Stimulated activated CD4-positive, alpha-beta T cell treated with anti-CD3 and anti-CD28 coated beads, Interleukin-15, amount 100 ng/mL, for 24 hours (primary cell): ENCODE results near the gene KRTAP2-3.
"Not testable (repeated sequence)": the region's sequence is repeated elsewhere in the genome, so short reads cannot be mapped to it uniquely, and the experiment has no call there.

Source experiments
- DNase-seq: peaks from one replicate; pipeline ENCODE4 v3.0.0-alpha.2; 2020

The KRTAP2-3 gene

DNA sequence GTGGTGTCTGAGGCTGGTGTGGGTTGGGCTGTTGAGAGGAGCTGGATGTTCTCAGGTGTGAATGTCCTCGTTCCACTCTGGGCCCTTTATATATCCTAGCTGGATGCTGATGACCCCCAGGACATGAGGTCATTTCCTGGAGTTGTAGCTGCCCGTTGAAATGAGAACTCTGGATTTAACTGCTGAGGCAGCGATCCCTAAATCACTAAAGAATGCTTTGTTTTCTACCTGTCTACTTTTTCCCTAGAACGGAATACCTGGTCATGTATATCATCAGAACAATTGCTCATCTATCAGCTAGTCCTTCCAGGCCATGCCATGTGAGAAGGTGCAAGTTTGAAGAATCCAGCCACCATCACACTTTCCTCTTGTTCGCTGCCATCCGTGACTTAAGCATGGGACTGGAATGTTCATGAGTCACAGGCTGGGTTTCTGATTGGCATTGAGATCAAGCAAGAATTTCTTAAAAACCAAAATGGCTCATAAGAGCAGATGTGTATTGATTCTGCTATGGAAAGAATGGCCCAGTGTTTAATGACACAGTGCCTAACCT is at the start of gene KRTAP2-3:
KRTAP2-3 (minus strand) TSS at position 63 of the 553 bp plus-strand sequence. CDS start 64 bp downstream, outside the sequence.
- DNase-seq = no peak

- not testable (repeated sequence) for DNase-seq
Observed at GRCh38 chr17:41108728-41109386, 48.9 kb upstream of the KRTAP2-3 start.

- no peak for DNase-seq
Observed at GRCh38 chr17:41107941-41108450, 48.1 kb upstream of the KRTAP2-3 start.

- not testable (repeated sequence) for DNase-seq
Observed at GRCh38 chr17:41105347-41105746, 45.4 kb upstream of the KRTAP2-3 start, which contains the start of gene KRTAP4-9. Gene KRTAP4-9, plus strand, starts transcription at chr17:41105389. Its CDS starts 0 bp downstream, at chr17:41105389.

- not testable (repeated sequence) for DNase-seq
Observed at GRCh38 chr17:41104386-41105038, 44.6 kb upstream of the KRTAP2-3 start.

- DNase-seq = no peak
Observed at GRCh38 chr17:41103896-41104295, 44.0 kb upstream of the KRTAP2-3 start.

DNA sequence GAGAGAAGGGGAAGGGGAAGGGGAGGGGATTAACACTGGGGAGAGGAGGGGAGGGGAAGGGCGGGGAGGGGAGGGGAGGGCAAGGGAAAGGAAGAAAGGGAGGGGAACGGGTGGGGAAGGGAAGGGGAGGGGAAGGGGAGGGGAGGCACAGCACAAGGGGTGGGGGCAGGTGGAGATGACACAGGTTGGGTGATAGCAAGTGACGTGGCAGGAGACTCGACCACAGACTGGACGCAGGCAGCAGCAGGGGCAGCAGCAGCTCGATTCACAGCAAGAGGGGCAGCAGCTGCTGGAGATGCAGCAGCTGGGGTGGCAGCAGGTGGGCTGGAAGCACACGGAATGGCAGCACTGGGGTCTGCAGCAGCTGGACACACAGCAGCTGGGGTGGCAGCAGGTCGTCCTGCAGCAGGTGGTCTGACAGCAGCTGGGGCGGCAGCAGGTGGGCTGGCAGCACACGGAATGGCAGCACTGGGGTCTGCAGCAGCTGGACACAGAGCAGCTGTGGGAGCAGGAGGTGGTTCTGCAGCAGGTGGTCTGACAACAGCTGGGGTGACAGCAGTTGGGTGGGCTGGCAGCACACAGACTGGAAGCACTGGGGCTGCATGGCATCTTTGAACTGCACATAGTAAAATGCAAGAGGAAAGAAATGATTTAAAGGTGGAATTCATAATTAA is 41.8 kb upstream of the KRTAP2-3 start, which contains the start of gene KRTAP4-16:
KRTAP4-16 (minus strand) TSS at position 624 of the 674 bp plus-strand sequence; CDS start at position 624, 0 bp downstream.
- no peak for DNase-seq

- not testable (repeated sequence) for DNase-seq
Observed at GRCh38 chr17:41099682-41100480, 40.0 kb upstream of the KRTAP2-3 start.

GRCh38 chr17:41098481-41098880 is 38.6 kb upstream of the KRTAP2-3 start:
- DNase-seq = no peak

DNA sequence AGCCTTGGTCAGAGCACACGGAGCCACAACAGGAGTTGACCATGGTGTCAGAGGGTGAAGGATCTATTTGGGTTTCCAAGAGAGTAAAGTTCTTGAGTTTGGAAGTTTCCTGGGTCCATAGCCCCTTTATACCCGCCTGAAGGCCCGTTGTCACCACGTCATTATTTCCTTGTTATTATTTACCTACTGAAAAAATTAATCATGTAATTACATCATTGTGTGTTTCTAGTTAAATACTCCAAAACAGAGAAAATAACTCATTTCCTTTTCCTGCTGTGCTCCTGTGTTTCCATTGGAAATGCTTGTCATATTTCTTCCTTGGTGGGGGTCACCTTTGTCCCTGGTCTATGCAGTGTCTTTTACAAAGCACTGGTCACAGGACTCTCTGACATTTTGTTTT is 38.1 kb upstream of the KRTAP2-3 start, which contains the start of gene KRTAP4-8:
KRTAP4-8 (minus strand) TSS at position 101 of the 400 bp plus-strand sequence; CDS start at position 43, 58 bp downstream.
- no peak for DNase-seq

DNA sequence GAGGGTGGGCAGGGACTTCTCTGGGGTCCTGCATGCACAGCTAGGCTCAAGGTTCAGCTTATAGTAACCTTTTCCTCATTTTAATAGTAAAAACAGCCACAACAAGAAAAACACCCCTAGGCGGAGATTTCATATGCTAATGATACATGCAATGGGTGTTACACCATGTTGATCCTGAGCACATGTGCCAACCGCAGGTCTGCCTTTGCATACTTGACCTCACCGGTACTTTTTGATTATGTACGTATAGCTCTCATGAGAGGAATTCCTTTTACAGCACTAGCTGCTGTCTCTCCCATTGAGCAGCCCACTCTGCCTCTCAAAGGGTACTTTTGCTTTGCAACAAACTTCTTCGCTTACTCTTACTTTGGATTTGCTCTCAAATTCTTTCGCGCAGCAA is 36.1 kb upstream of the KRTAP2-3 start:
- DNase-seq = no peak

- not testable (repeated sequence) for DNase-seq
Observed at GRCh38 chr17:41088760-41089352, 28.9 kb upstream of the KRTAP2-3 start.

DNA sequence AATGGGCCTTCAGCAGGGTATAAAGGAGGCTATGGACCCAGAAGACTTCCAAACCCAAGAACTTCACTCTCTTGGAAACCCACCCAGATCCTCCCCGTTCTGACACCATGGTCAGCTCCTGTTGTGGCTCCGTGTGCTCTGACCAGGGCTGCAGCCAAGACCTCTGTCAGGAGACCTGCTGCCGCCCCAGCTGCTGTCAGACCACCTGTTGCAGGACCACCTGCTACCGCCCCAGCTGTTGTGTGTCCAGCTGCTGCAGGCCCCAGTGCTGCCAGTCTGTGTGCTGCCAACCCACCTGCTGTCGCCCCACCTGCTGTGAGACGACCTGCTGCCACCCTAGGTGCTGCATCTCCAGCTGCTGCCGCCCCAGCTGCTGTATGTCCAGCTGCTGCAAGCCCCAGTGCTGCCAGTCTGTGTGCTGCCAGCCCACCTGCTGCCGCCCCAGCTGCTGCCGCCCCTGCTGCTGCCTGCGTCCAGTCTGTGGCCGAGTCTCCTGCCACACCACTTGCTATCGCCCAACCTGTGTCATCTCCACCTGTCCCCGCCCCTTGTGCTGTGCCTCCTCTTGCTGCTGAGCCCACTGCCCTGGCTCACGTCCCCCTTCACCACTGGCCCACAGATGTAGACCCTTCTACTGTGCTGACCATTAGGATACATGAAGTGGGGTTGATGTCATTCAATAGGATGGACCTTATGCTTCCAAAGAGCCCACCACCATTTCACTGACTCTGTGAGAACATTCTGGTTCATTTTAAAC is 24.4 kb upstream of the KRTAP2-3 start, which contains the start of gene KRTAP4-7:
KRTAP4-7 (plus strand) TSS at position 51 of the 757 bp plus-strand sequence; CDS start at position 108, 57 bp downstream.
- not testable (repeated sequence) for DNase-seq

DNA sequence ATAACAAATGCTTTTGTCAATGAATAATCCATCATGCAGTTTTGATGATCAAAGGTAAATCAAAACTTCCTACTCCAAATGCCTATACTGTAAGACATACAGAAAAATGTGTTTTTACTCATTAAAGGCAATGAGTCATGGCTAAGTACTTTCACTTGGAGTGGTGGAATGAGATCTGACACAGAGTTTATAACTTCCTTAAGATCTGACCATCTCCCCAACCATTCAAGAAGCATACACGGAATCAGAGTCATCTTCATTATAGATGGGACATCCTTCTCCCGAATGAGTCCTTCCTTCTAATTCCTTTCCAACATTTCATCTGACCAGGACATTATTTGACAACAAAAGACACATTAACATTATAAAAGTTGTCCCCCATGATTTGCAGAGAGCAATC is 23.5 kb upstream of the KRTAP2-3 start:
- DNase-seq = not testable (repeated sequence)

GRCh38 chr17:41082626-41083025 is 22.7 kb upstream of the KRTAP2-3 start:
- no peak for DNase-seq

DNA sequence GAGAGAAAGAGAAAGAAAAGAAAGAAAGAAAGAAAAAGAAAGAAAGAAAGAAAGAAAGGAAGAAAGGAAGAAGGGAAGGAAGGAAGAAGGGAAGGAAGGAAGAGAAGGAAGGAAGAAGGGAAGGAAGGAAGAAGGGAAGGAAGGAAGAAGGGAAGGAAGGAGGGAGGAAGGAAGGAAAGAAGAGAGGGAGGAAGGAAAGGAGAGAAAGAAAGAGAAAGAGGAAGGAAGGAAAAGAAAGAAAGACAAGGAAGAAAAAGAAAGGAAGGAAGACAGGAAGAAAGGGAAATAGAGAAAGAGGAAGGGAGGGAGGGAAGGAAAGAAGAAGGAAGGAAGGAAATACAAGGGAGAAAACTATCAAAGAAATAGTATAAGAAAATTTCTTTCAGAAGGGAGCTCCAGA is 16.9 kb upstream of the KRTAP2-3 start:
- no peak for DNase-seq

GRCh38 chr17:41073676-41074075 is 13.8 kb upstream of the KRTAP2-3 start:
- no peak for DNase-seq

DNA sequence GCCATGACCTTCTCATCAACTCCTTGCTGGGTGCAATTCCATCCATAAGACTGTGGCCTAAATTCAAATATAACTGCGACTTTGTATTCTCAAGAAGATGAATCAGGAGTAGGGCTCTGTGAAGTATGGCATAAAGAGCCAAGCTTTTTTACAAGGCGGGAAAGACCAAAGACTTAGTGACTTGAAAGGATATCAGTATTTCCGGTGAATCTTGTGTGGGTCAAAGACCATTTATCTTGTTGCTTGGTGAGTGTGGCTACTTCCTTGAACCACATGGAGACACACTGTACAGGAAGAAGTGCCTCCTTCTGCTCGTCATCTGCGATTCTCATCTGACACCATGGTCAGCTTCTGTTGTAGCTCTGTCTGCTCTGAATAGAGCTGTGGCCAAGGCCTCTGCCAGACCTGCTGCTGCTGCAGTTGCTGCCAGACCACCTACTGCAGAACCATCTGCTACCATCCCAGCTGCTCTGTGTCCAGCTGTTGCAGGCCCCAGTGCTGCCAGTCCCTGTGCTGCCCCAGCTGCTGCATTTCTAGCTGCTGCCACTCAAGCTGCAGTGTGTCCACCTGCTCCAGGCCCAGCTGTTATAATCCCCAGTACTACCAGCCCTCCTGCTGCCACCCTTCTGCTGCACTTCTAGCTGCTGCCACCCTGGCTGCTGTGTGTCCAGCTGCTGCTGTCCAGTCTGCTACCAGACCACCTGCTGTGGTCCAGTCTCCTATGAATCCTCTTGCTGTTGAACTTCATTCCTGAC is 11.9 kb upstream of the KRTAP2-3 start:
- no peak for DNase-seq

GRCh38 chr17:41069031-41069430 is 9.1 kb upstream of the KRTAP2-3 start:
- no peak for DNase-seq

DNA sequence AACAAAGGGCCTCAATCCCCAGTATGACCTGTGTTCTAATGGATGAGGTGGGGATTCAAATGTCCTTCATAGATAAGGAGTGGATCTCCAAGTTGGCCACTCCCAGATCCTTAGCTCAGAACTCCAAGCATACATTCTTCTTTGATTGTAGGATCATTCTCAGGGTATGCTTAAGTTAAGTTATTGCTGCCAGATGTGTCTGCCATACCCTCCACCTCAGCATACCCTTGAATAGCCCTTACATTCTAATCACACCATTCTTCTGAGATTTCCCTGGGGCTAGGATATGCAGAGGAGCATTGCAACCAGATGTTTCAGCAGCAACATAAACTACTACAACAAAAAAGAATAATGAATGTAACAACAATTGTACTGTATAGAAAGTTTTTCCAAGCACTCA is 7.4 kb upstream of the KRTAP2-3 start:
- no peak for DNase-seq
